GM12874 (cell line): ENCODE measurements around the gene KIAA1217.

Source experiments
- TF ChIP-seq, protein P1 (sequence below): IDR thresholded peaks from 2 replicates; pipeline ENCODE4 v1.5.1; 2011; ENCODE audit warnings: low read depth, mild to moderate bottlenecking, control low read depth, low read length, moderate library complexity; ENCODE audit not compliant: insufficient read depth

Gene KIAA1217

DNA sequence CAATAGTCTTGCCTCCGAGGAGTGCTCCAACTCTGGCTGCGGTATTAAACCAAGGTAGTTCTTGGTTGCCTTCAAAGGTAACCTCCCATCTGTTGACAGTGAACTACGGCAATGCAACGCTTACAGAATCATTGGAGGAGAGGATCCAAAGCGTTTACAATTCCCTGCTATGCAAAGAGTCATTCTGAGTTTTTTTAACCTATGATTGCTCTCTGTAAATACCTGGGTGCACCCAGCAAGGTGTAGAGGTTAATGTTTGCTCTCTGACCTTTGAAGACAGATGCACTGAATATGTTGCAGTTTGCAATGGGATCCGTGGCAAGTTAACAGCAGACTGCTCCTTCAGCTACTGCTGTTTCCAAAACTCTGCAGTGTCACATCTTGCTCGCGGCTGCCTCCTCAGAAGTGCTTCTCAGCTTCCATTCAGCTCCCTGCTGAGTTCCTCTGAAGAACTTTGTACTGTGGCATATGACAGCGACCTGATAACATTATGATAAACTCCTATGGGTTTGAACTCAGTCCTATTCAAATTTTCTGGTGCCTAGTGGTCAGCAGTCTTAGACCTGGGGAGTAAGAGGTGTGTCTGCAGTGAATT lies 29.0 kb downstream of the KIAA1217 start:
- TF ChIP-seq, protein P1, sequence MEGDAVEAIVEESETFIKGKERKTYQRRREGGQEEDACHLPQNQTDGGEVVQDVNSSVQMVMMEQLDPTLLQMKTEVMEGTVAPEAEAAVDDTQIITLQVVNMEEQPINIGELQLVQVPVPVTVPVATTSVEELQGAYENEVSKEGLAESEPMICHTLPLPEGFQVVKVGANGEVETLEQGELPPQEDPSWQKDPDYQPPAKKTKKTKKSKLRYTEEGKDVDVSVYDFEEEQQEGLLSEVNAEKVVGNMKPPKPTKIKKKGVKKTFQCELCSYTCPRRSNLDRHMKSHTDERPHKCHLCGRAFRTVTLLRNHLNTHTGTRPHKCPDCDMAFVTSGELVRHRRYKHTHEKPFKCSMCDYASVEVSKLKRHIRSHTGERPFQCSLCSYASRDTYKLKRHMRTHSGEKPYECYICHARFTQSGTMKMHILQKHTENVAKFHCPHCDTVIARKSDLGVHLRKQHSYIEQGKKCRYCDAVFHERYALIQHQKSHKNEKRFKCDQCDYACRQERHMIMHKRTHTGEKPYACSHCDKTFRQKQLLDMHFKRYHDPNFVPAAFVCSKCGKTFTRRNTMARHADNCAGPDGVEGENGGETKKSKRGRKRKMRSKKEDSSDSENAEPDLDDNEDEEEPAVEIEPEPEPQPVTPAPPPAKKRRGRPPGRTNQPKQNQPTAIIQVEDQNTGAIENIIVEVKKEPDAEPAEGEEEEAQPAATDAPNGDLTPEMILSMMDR: no peak

DNA sequence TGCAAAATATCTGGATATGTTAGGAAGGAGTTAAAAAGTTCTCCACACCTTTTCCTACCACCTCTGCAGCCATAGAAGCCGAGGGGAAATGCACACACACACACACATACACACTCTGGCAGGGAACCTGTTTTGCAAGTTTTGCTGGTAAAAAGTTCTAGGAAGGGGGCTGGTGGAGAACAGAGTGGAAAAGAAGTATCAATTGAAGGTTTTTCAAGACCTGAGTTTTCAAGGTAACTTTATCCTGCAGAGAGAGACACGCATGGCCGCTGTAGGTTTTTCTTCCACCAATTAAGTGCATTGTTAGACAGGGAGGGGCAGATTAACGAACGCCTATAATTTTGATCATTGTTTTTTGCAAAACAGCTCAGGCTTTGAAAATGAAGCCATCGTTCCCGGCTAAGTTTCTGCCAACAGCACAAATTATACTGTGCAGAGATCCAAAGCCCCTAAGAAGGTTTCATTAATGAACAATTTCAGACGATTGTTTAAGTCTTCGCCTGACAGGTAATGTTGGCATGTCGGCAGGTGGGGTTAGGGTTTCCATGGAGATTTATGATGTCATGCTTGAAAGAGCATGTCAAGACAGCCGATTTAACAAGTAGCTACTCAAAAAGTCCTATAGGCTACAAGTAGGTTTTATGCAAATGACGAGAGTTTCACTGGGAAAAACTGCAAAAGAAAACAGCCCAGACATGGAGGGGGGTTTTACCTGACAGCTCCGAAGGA lies 29.7 kb downstream of the KIAA1217 start:
- TF ChIP-seq, protein P1: no peak

DNA sequence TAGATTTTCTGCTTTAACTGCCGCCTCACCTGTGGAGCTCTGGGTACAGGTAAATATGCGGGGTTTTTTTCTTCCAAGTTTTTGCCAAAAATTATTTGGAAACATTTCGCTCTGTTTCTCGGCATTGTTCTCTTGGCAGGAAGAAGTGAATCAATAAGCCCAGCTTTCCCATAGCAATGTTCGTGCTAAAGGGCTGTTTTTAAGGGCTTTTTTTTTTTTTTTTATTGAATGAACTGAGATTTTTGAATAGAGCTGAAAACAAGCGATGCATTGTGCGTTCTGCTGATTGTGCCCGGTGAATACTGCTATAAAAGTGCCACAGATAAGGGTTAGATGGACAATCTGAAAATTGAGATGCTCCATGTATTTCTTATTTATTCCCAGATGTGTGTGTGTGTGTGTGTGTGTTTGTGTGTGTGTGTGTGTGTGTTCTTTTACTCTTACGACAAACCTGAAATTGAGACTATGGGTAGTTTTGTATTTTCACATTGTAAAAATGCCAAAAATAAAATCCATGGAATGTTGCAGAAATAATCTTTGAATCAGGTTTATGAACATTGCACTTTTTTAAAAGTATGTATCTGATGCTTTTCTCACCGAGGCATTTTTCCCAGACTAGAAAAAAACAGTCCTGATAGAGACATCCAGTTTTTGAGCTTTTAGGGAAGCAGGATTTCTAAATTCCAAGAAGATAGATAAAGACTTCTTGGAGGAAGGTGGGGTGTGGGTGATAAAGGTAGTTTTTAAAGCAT lies 30.5 kb downstream of the KIAA1217 start:
- TF ChIP-seq, protein P1: no peak

DNA sequence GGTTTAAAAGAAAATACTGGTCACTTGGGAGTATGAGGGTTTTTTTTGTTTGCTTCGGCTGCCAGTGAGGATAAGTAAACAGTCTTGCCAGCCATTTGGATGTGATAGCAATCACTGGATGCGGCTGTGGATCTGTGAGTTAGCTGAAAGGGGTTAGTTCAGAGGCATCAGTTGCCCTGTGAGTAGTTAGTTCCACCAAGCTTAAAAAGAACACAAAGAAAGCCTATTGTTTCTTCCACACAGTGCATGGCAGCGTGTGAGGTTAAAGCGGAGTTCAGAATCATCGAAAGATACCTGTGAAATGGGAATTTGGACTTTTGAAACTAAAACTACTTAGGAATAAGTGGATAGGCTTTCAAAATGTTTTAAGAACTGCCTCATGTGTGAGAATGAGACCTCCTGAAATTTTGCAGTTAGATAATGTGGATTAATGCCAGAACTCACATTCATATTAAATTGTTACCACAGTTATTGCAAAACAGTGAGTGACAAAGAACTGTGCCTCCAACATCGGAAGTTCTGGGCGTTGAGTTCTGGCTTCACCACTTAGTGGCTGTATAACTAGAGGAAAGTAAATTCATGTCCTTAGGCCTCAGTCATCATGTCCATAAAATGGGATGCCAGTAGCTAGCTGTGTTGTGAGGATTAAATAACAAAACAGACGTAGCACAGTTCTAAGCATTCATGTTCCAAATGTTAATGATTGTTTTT lies 31.3 kb downstream of the KIAA1217 start:
- TF ChIP-seq, protein P1: no peak

DNA sequence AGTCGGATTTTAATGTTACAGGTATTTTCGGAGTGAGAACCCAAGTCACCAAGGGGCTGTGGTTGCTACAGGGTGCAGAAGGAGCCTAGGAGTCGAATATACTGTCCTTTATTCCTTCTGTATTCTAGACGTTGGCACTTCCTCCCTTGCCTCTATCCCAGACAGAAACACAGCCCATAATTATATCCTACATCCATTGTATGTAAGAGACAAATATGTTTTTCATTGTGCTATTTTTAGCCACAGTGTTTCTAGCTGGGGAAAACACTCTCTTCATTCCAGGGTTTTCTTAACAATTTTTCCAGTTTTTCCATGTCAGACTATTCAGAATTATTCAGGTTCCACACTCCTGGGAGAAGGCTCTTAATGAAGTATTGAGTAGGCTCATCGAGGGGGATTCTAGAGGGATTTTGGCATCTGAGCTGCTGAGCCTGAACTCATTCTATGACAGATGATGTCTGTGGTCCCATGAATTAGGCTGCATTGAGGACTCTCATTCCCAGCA lies 32.6 kb downstream of the KIAA1217 start:
- TF ChIP-seq, protein P1: no peak

DNA sequence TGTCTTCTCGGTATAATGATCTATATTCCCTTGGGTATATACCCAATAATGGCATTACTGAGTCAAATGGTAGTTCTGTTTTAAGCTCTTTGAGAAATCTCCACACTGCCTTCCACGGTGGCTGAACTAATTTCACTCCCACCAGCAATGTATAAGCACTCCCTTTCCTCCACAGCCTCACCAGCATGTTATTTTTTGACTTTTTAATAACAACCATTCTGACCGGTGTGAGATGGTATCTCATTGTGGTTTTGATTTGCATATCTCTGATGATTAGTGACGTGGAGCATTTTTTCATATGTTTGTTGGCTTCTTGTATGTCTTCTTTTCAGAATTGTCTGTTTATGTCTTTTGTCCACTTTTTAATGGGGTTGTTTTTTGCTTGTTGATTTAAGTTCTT lies 33.6 kb downstream of the KIAA1217 start:
- TF ChIP-seq, protein P1: no peak

DNA sequence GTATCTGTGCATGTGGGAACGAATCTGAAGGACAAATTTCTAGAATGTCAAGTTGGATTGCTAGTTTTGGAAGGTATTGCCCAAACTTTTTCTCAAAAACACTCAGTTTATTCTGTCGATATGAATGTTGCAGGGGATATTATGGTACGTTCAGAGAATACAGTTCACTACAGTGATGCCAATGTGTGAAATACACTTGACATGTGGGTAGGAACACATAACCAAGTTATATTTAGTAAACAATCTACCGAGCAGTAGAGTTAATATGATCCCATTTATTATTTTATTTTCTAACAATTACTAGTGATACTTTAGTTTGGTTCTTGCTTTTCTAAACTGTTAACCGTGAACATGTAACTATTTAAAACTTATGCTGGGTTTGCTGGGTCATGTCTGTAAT lies 37.4 kb downstream of the KIAA1217 start:
- TF ChIP-seq, protein P1: no peak
